Hepatocyte (in vitro differentiated cells): ENCODE results near the gene SFN. TPM values are rescaled to one million over a fixed set of nuclear protein-coding genes. Genes with fewer than 3 reads are reported as not detected.
"Not testable (repeated sequence)": the region's sequence is repeated elsewhere in the genome, so short reads cannot be mapped to it uniquely, and the experiment has no call there.

ENCODE experiments used
- DNase-seq: peaks from one replicate; pipeline ENCODE4 v3.0.0-alpha.2; 2016; ENCODE audit warnings: low spot score
- H2AFZ ChIP-seq: fragments of 200-600 bp; sonication (generic); 2 replicates; pipeline ENCODE4 v1.6.0; 2016; ENCODE audit warnings: antibody characterized with exemption, mild to moderate bottlenecking
- H3K27ac ChIP-seq: fragments of 200-600 bp; sonication (generic); 2 replicates; pipeline ENCODE4 v1.5.1; 2016; ENCODE audit warnings: mild to moderate bottlenecking
- H3K27me3 ChIP-seq: fragments of 200-600 bp; sonication (generic); 2 replicates; pipeline ENCODE4 v1.6.1; 2016
- H3K36me3 ChIP-seq: fragments of 200-600 bp; sonication (generic); replicated peaks from 2 replicates; pipeline ENCODE4 v1.5.1; 2016; ENCODE audit warnings: low read depth; ENCODE audit not compliant: insufficient read depth
- H3K4me1 ChIP-seq: fragments of 200-600 bp; sonication (generic); 2 replicates; pipeline ENCODE4 v1.5.1; 2016; ENCODE audit warnings: mild to moderate bottlenecking, moderate library complexity; ENCODE audit not compliant: insufficient read depth
- H3K4me2 ChIP-seq: fragments of 200-600 bp; sonication (generic); 2 replicates; pipeline ENCODE4 v1.6.0; 2016
- H3K4me3 ChIP-seq: fragments of 200-600 bp; sonication (generic); 2 replicates; pipeline ENCODE4 v1.5.1; 2016; ENCODE audit warnings: mild to moderate bottlenecking
- H3K79me2 ChIP-seq: fragments of 200-600 bp; sonication (generic); 2 replicates; pipeline ENCODE4 v1.6.0; 2017; ENCODE audit warnings: mild to moderate bottlenecking
- H3K9me2 ChIP-seq: fragments of 200-600 bp; sonication (generic); replicated peaks from 2 replicates; pipeline ENCODE4 v1.6.0; 2017; ENCODE audit warnings: mild to moderate bottlenecking; ENCODE audit not compliant: insufficient read depth
- H3K9me3 ChIP-seq: fragments of 200-600 bp; sonication (generic); 2 replicates; pipeline ENCODE4 v1.5.1; 2016; ENCODE audit warnings: low read depth, mild to moderate bottlenecking
- H4K20me1 ChIP-seq: fragments of 200-600 bp; sonication (generic); 2 replicates; pipeline ENCODE4 v1.6.0; 2016; ENCODE audit warnings: mild to moderate bottlenecking; ENCODE audit not compliant: insufficient read depth, poor library complexity, severe bottlenecking
- EZH2 ChIP-seq: fragments of 200-600 bp; sonication (generic); IDR thresholded peaks from 2 replicates; pipeline ENCODE4 v1.6.1; 2016; ENCODE audit warnings: antibody characterized with exemption, mild to moderate bottlenecking, borderline replicate concordance
- EZH2phosphoT487 ChIP-seq: fragments of 200-600 bp; sonication (generic); IDR thresholded peaks from one replicate; pipeline ENCODE4 v1.6.1; 2018; ENCODE audit warnings: antibody characterized with exemption, mild to moderate bottlenecking, low read depth, moderate library complexity; ENCODE audit not compliant: unreplicated experiment, severe bottlenecking
- WGBS: methylation state at CpG from one replicate; pipeline ENCODE4 v1.1.6; 2016; ENCODE audit warnings: low lambda C conversion rate; ENCODE audit errors: missing lambda C conversion rate; 5-methylcytosine and 5-hydroxymethylcytosine counted together
- polyA plus RNA-seq: library from polyadenylated mRNA; unstranded; fragments of >200 nt; fragmentation: Nextera tagmentation; extraction: Ambion mirVana; gene quantifications from 2 replicates; pipeline ENCODE4 v1.2.1, GENCODE V29; 2016
- total RNA-seq: library from RNA; depleted of rRNA; stranded (reverse); fragments of >200 nt; gene quantifications from 2 replicates; pipeline ENCODE4 v1.2.3, GENCODE V29; 2014
- TF ChIP-seq, protein P1 (sequence below): fragments of 200-600 bp; sonication (generic); IDR thresholded peaks from 2 replicates; pipeline ENCODE4 v1.5.1; 2016; ENCODE audit warnings: antibody characterized with exemption, mild to moderate bottlenecking; ENCODE audit not compliant: poor library complexity

The SFN gene
- total and polyA plus RNA-seq, 2 experiments from 2014 or later, result 3.4 to 8.5 TPM

- H3K4me3 ChIP-seq, result no peak overlapping the region
- no peak overlapping the region for H3K4me2 ChIP-seq
- H3K27ac ChIP-seq, result no peak overlapping the region
- H3K27me3 ChIP-seq, result no peaks in the 10 kb centered on the region
- H2AFZ ChIP-seq, result no peak overlapping the region
- peaks cover 9% of the 10 kb centered on the region for H4K20me1 ChIP-seq
- TF ChIP-seq, protein P1, sequence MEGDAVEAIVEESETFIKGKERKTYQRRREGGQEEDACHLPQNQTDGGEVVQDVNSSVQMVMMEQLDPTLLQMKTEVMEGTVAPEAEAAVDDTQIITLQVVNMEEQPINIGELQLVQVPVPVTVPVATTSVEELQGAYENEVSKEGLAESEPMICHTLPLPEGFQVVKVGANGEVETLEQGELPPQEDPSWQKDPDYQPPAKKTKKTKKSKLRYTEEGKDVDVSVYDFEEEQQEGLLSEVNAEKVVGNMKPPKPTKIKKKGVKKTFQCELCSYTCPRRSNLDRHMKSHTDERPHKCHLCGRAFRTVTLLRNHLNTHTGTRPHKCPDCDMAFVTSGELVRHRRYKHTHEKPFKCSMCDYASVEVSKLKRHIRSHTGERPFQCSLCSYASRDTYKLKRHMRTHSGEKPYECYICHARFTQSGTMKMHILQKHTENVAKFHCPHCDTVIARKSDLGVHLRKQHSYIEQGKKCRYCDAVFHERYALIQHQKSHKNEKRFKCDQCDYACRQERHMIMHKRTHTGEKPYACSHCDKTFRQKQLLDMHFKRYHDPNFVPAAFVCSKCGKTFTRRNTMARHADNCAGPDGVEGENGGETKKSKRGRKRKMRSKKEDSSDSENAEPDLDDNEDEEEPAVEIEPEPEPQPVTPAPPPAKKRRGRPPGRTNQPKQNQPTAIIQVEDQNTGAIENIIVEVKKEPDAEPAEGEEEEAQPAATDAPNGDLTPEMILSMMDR, result no peak
- no peak for TF ChIP-seq EZH2phosphoT487
- TF ChIP-seq EZH2, result no peak
- DNase-seq, result peak; percentile 75
- no peaks in the 10 kb centered on the region for H3K36me3 ChIP-seq
- peaks cover 10% of the 10 kb centered on the region for H3K4me1 ChIP-seq
- H3K9me2 ChIP-seq, result no peaks in the 10 kb centered on the region
- no peaks in the 10 kb centered on the region for H3K9me3 ChIP-seq
- H3K79me2 ChIP-seq, result peaks cover 42% of the 10 kb centered on the region
- WGBS, result 46% methylated on average over 3 of the region's 3 CpGs
Measured at GRCh38 chr1:26831546-26832248, 31.3 kb upstream of the SFN start.

- Histone ChIP-seq H3K79me2 (peaks cover 37% of the 10 kb centered on the region), H3K9me2 (no peaks in the 10 kb centered on the region), H3K4me3 (no peak overlapping the region), H3K9me3 (no peaks in the 10 kb centered on the region), H3K4me2 (no peak overlapping the region), H3K27me3 (no peaks in the 10 kb centered on the region), H3K4me1 (peaks cover 6% of the 10 kb centered on the region), H3K27ac (no peak overlapping the region), H4K20me1 (peaks cover 9% of the 10 kb centered on the region), H3K36me3 (no peaks in the 10 kb centered on the region), H2AFZ (no peak overlapping the region)
- no peak for TF ChIP-seq EZH2
- TF ChIP-seq, protein P1, result no peak
- no peak for TF ChIP-seq EZH2phosphoT487
- 89% methylated on average over 16 of the region's 16 CpGs for WGBS
- DNase-seq, result no peak
Measured at GRCh38 chr1:26832249-26832960, 30.5 kb upstream of the SFN start.

DNA sequence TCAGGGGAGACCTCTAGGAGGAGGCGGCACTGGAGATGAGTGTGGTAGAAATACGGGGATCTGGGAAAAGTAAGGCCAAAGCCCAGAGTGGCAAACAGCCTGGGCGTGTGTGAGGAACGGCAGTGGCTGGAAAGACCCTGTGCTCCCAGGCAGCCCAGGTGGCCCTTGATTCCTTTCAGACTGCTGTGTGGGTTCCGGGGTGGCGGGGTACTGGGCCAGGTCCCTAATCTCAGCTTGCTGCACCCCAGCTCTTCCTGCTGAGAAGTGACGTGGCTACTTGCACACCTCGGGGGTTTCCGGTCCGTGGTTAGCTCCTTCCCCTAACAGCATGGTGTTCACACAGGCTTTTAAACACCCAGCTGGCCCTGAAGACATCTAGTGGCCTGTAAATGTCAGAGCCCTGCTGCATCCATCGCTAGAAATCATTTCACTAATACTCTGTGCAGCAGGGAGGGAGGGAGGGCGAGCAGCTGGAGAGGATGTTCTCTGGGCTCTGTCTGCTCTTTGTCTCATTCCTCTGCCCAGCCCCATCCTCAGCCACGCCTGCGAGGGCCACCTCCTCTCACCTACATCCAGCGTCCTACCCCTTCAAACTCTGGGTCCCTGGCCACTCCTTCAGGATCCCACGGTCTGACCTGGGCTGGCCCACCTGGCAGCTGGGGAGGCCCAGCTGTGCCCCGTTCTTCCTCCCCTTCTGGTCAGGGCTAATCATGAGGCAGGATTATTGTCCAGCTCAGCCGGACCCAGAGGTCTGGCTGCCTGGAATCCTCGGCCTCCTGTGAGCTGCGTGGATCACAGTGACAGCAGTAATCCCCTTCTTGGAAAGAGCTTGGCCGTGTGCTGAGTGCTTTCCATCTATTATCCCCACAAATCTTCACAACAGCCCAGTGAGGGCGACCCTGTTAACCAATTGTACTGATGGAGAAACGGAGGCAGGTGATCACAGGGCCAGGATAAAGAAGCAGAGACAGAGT, 29.2 kb upstream of the SFN start:
- 82% methylated on average over 23 of the region's 23 CpGs for WGBS
- DNase-seq, result no peak
- no peak for TF ChIP-seq EZH2
- TF ChIP-seq EZH2phosphoT487, result no peak
- TF ChIP-seq, protein P1, result no peak

DNA sequence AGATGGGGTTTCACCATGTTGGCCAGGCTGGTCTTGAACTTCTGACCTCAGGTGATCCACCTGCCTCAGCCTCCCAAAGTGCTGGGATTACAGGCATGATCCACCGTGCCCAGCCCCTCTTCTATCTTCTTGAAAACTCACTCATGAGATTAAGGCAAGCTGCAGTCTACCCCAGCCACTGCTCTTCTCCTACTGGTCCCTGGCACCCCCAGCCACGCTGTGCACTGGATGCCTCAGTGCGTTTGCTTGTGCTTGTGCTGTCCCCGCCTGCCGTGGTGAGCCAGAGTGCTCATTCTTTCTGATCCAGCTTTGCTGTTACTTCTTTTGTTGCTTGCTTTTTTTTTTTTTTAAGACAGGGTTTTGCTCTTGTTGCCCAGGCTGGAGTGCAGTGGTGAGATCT, 25.3 kb upstream of the SFN start:
- H3K9me2 ChIP-seq, H3K27ac ChIP-seq, H3K79me2 ChIP-seq, H2AFZ ChIP-seq, DNase-seq, H3K4me2 ChIP-seq, H3K9me3 ChIP-seq, H4K20me1 ChIP-seq, H3K27me3 ChIP-seq, H3K4me3 ChIP-seq, H3K4me1 ChIP-seq, H3K36me3 ChIP-seq: not testable (repeated sequence)
- WGBS, result 83% methylated on average over 5 of the region's 5 CpGs

More for the DNA sequence above, 29.2 kb upstream of the SFN start:
- no peak overlapping the region for H3K4me3 ChIP-seq
- no peaks in the 10 kb centered on the region for H3K4me1 ChIP-seq
- no peak overlapping the region for H3K4me2 ChIP-seq
- H3K79me2 ChIP-seq, result peaks cover 25% of the 10 kb centered on the region
- peaks cover 9% of the 10 kb centered on the region for H4K20me1 ChIP-seq
- H2AFZ ChIP-seq, result no peak overlapping the region
- no peaks in the 10 kb centered on the region for H3K9me2 ChIP-seq
- no peaks in the 10 kb centered on the region for H3K36me3 ChIP-seq
- no peaks in the 10 kb centered on the region for H3K9me3 ChIP-seq
- H3K27me3 ChIP-seq, result no peaks in the 10 kb centered on the region
- H3K27ac ChIP-seq, result no peak overlapping the region
